Measurements from ENCODE around the gene PISD.
"Not testable (repeated sequence)": the region's sequence is repeated elsewhere in the genome, so short reads cannot be mapped to it uniquely, and the experiment has no call there.

The PISD gene

GRCh38 chr22:31676700-31677099 is 14.7 kb upstream of the PISD start:
- H3K9me3 ChIP-seq = no peaks in the 10 kb centered on the region
- no peaks in the 10 kb centered on the region for H3K36me3 ChIP-seq (replicated peaks)
- in situ Hi-C loops (cut with MboI; ENCODE audit: low sequenced_read_pairs) = no loop called here
- no peaks in the 10 kb centered on the region for H3K27me3 ChIP-seq (ENCODE audit: low read depth)
- no peak overlapping the region for H3K4me3 ChIP-seq
- no peak for DNase-seq (ENCODE audit: low spot score in 2 of 2)
- no peaks in the 10 kb centered on the region for H3K4me1 ChIP-seq

GRCh38 chr22:31674219-31674618 is 12.2 kb upstream of the PISD start:
- H3K9me3 ChIP-seq; DNase-seq (ENCODE audit: low spot score in 2 of 2); H3K36me3 ChIP-seq (replicated peaks); in situ Hi-C loops (cut with MboI; ENCODE audit: low sequenced_read_pairs); H3K4me1 ChIP-seq; H3K4me3 ChIP-seq; H3K27me3 ChIP-seq (ENCODE audit: low read depth): not testable (repeated sequence)

- H3K27me3 ChIP-seq (ENCODE audit: low read depth); in situ Hi-C loops (cut with MboI; ENCODE audit: low sequenced_read_pairs); H3K9me3 ChIP-seq; H3K4me1 ChIP-seq; H3K4me3 ChIP-seq; DNase-seq (ENCODE audit: low spot score in 2 of 2); H3K36me3 ChIP-seq (replicated peaks): not testable (repeated sequence)
Measured at GRCh38 chr22:31668849-31669248, 6.8 kb upstream of the PISD start.

DNA sequence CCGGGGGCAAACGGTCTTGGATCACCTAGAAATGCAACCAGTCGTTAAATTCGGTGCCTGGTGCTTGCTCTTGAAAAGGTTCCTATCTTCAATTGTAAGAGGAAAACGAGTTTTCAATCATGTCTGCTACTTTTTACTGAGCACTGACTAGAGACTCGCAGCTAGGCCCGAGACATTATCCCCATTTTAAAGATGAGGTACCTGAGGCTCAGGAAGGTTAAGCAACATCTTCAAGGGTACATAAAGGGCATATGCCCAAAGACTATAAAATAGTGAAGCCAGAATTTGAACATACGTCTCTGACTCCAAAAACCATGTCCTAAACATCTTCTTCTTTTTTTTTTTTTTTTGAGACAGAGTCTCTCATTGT is 638 bp upstream of the PISD start:
- in situ Hi-C loops (cut with MboI; ENCODE audit: low sequenced_read_pairs) = loop anchor here (5.0 kb wide), 1 partner anchor 305 kb away; no protein-coding TSS in a partner anchor
- no peak for DNase-seq (ENCODE audit: low spot score in 2 of 2)
- Histone ChIP-seq H3K36me3 (replicated peaks) (no peaks in the 10 kb centered on the region), H3K4me1 (peaks cover 10% of the 10 kb centered on the region), H3K9me3 (no peaks in the 10 kb centered on the region), H3K4me3 (peak overlapping the region; percentile 92), H3K27me3 (ENCODE audit: low read depth) (no peaks in the 10 kb centered on the region)

GRCh38 chr22:31660860-31661341 is 1.1 kb downstream of the PISD start:
- peak overlapping the region; percentile 92 for H3K4me3 ChIP-seq
- not testable (repeated sequence) for H3K9me3 ChIP-seq; H3K36me3 ChIP-seq (replicated peaks); DNase-seq (ENCODE audit: low spot score in 2 of 2); H3K4me1 ChIP-seq; H3K27me3 ChIP-seq (ENCODE audit: low read depth)
- in situ Hi-C loops (cut with MboI; ENCODE audit: low sequenced_read_pairs) = loop anchor here (5.0 kb wide), 1 partner anchor 306 kb away; no protein-coding TSS in a partner anchor

- Histone ChIP-seq H3K27me3 (ENCODE audit: low read depth) (no peaks in the 10 kb centered on the region), H3K4me1 (peaks cover 10% of the 10 kb centered on the region), H3K9me3 (no peaks in the 10 kb centered on the region), H3K4me3 (no peak overlapping the region), H3K36me3 (replicated peaks) (no peaks in the 10 kb centered on the region)
- in situ Hi-C loops (cut with MboI; ENCODE audit: low sequenced_read_pairs) = no loop called here
- DNase-seq (ENCODE audit: low spot score in 2 of 2) = no peak
Measured at GRCh38 chr22:31659246-31659645, 2.8 kb downstream of the PISD start.

- H3K4me1 ChIP-seq = peaks cover 17% of the 10 kb centered on the region
- no peak overlapping the region for H3K4me3 ChIP-seq
- H3K9me3 ChIP-seq = no peaks in the 10 kb centered on the region
- no peaks in the 10 kb centered on the region for H3K27me3 ChIP-seq (ENCODE audit: low read depth)
- H3K36me3 ChIP-seq (replicated peaks) = no peaks in the 10 kb centered on the region
- DNase-seq (ENCODE audit: low spot score in 2 of 2) = no peak
- in situ Hi-C loops (cut with MboI; ENCODE audit: low sequenced_read_pairs) = no loop called here
Measured at GRCh38 chr22:31654408-31654807, 7.6 kb downstream of the PISD start.

GRCh38 chr22:31653944-31654343 is 8.1 kb downstream of the PISD start:
- Histone ChIP-seq H3K4me1 (peaks cover 20% of the 10 kb centered on the region), H3K4me3 (no peak overlapping the region), H3K36me3 (replicated peaks) (peaks cover 4% of the 10 kb centered on the region; the same call in 1 of the 2 replicates), H3K27me3 (ENCODE audit: low read depth) (no peaks in the 10 kb centered on the region), H3K9me3 (no peaks in the 10 kb centered on the region)
- no peak for DNase-seq (ENCODE audit: low spot score in 2 of 2)
- in situ Hi-C loops (cut with MboI; ENCODE audit: low sequenced_read_pairs) = no loop called here

DNA sequence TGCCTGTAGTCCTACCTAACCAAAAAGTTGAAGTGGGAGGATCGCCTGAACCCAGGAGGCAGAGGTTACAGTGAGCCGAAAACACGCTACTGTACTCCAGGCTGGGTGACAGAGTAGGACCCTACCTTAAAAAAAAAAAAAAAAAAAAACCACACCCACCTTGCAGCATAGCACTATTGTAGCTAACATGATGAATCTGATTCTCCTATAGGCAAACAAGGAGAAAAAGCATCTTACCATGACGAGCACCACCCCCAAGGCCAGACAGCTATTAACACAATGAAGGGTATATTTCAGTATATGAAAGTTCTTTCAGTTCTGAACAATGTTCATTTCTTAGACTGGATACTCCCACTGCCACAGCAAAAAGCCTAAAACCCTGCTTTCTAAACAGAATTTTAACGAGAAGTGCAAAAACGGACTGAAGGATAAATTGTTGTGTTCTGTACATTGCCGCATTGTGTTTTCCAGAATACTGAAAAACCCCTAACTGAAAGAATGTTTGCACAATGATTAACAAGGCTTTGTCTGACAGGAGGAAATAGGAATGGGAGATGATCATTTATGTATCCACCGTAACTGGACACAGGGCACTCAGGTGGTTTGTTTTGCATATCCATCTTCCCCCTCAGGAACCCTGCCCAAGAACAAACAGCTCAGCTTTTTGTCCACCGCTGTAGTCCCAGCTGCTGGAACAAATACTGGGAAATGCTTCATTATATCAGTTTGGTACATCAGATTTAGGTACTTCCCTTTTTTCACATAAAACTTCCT is 8.9 kb downstream of the PISD start:
- H3K4me1 ChIP-seq = peaks cover 22% of the 10 kb centered on the region
- no peaks in the 10 kb centered on the region for H3K27me3 ChIP-seq (ENCODE audit: low read depth)
- in situ Hi-C loops (cut with MboI; ENCODE audit: low sequenced_read_pairs) = no loop called here
- peaks cover 5% of the 10 kb centered on the region; the same call in 1 of the 2 replicates for H3K36me3 ChIP-seq (replicated peaks)
- H3K9me3 ChIP-seq = no peaks in the 10 kb centered on the region
- peak; percentile 36 to 48 for DNase-seq (ENCODE audit: low spot score in 2 of 2)
- H3K4me3 ChIP-seq = no peak overlapping the region

DNA sequence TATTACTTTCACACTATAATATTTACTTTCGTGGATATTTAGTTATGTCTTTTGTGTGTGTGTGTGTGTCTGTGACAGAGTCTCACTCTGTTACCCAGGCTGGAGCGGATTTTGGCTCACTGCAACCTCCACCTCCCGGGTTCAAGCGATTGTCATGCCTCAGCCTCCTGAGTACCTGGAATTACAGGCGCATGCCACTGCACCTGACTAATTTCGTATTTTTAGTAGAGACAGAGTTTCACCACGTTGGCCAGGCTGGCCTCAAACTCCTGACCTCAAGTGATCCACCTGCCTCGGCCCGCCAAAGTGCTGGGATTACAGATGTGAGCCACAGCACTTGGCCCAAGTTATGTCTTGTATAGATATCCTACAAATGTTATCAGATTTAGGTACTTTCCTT is 9.9 kb downstream of the PISD start:
- peaks cover 31% of the 10 kb centered on the region for H3K4me1 ChIP-seq
- no peaks in the 10 kb centered on the region for H3K27me3 ChIP-seq (ENCODE audit: low read depth)
- H3K4me3 ChIP-seq = no peak overlapping the region
- no peaks in the 10 kb centered on the region for H3K9me3 ChIP-seq
- in situ Hi-C loops (cut with MboI; ENCODE audit: low sequenced_read_pairs) = no loop called here
- no peak for DNase-seq (ENCODE audit: low spot score in 2 of 2)
- peaks cover 6% of the 10 kb centered on the region for H3K36me3 ChIP-seq (replicated peaks)

DNA sequence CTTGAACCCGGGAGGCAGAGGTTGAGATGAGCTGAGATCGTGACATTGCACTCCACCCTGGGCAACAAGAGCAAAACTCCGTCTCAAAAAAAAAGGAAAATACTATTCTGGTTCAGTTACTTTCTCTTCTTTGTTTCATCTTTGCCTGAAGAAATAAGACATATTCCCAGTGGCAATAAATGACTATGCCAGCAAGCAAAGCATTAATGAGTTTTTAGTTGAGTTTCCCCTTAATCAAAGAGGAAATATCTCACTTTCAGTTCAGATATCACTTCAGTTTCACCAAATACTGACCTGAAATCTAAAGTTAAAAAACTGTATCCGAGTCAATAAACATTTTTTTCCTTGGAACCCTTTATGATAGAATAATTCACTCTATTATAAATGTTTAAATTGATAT is 10.4 kb downstream of the PISD start:
- DNase-seq (ENCODE audit: low spot score in 2 of 2) = no peak
- H3K4me3 ChIP-seq = no peak overlapping the region
- H3K9me3 ChIP-seq = no peaks in the 10 kb centered on the region
- H3K27me3 ChIP-seq (ENCODE audit: low read depth) = no peaks in the 10 kb centered on the region
- peaks cover 35% of the 10 kb centered on the region for H3K4me1 ChIP-seq
- in situ Hi-C loops (cut with MboI; ENCODE audit: low sequenced_read_pairs) = no loop called here
- H3K36me3 ChIP-seq (replicated peaks) = peaks cover 10% of the 10 kb centered on the region

GRCh38 chr22:31650391-31650790 is 11.6 kb downstream of the PISD start:
- Histone ChIP-seq H3K9me3 (no peaks in the 10 kb centered on the region), H3K27me3 (ENCODE audit: low read depth) (no peaks in the 10 kb centered on the region), H3K36me3 (replicated peaks) (peaks cover 10% of the 10 kb centered on the region), H3K4me1 (peaks cover 35% of the 10 kb centered on the region), H3K4me3 (no peak overlapping the region)
- in situ Hi-C loops (cut with MboI; ENCODE audit: low sequenced_read_pairs) = no loop called here
- no peak for DNase-seq (ENCODE audit: low spot score in 2 of 2)

DNA sequence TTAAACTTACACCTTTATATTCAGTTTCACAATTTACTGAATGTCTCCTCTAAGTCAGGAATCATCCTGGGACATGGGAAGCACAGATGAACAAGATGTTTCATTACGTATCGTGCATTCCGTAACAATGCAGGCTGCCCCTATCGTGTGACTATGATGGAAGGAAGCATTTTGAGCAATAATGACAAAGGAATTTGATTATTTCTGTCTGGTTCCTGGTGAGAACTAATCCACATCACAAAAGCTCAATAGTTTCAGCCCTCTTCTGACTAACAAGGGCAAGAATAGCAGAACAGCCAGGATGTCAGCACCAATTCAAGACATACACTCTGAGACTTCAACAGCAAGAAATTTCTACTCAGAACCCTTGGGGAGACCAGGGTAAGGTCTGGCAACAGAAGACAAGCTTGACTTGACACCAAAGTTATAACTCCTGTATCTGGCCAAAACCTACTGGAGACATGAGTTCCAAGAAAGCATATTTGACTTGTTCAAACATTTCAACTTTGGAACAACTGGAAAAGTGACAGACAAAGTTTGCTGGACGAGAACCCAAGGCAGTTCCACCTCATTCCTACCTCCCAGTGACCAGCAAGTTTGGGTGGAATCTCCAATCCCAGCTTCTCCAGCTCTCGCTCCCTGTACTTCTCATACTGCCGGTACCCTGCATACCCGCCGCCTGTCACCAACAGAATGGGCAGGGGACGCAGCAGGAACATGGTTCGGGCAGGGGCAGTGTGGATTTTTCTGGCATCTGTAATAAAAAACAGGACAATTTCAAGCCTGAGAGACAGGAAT is 14.3 kb downstream of the PISD start:
- in situ Hi-C loops (cut with MboI; ENCODE audit: low sequenced_read_pairs) = no loop called here
- Histone ChIP-seq H3K27me3 (ENCODE audit: low read depth) (no peaks in the 10 kb centered on the region), H3K4me1 (peaks cover 23% of the 10 kb centered on the region), H3K36me3 (replicated peaks) (peaks cover 10% of the 10 kb centered on the region), H3K9me3 (no peaks in the 10 kb centered on the region), H3K4me3 (no peak overlapping the region)
- peak; percentile 51 to 82 for DNase-seq (ENCODE audit: low spot score in 2 of 2)

DNA sequence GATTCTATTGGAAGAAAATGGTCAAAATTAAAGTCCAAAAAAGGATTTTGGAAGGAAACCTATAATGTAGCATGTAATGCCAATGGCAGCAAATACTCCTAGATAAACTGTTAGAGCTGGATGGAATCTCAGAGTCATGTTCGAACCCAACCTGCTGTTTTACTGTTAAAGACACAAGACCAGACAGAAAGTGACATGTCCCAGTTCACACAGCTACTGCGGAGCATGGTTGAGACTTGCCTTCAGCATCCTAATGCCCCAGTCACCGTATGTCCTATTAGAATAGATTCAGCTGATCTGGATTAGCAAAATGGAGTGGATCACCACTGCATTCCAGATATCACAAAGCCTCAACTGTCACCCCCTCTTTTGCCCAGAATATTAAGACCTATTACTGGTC is 14.9 kb downstream of the PISD start:
- Histone ChIP-seq H3K27me3 (ENCODE audit: low read depth) (no peaks in the 10 kb centered on the region), H3K4me1 (peaks cover 23% of the 10 kb centered on the region), H3K9me3 (no peaks in the 10 kb centered on the region), H3K4me3 (no peak overlapping the region), H3K36me3 (replicated peaks) (peaks cover 10% of the 10 kb centered on the region)
- in situ Hi-C loops (cut with MboI; ENCODE audit: low sequenced_read_pairs) = no loop called here
- no peak for DNase-seq (ENCODE audit: low spot score in 2 of 2)
